ENCODE measurements around the gene RASA2.

RASA2 gene

DNA sequence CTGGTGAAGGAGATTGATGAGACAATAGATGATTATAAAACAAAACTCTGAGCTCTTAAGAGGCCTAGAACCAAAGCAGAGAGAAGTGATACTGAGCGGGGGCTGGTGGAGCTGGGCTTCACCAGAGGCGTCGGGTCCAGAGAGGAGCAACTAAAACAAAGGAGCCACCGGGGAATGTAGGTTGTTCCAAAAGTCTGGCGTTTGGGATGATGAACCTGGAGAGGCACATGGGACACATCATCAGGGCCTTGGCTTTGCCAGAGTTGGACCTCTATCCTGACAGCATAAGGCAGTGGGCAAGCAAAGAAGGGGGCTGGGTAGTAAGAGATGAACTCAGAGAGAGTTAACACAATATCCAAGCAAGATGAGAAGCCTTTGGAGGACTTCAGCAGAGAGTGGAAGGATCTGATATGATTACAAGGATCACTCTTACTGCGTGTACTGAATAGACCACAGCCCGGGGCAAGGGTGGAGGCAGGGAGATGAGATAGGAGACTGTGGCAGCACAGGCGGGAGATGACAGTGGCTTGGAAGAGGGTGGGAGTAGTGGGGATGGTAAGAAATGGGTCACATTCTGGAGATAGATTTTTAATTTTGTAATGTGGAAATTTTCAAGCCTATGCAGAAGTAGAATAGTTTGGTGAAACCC lies 36.0 kb upstream of the RASA2 start:
- peaks cover 5% of the 10 kb centered on the region for H3K36me3 Mint-ChIP-seq (ENCODE audit: low read depth)
- H3K4me1 Mint-ChIP-seq (ENCODE audit: low read depth) = peaks cover 13% of the 10 kb centered on the region
- no peak overlapping the region for H3K27ac Mint-ChIP-seq
- H3K4me3 Mint-ChIP-seq = no peak overlapping the region
- no peaks in the 10 kb centered on the region for H3K9me3 Mint-ChIP-seq
- no peaks in the 10 kb centered on the region for H3K27me3 Mint-ChIP-seq (ENCODE audit: low read depth)

DNA sequence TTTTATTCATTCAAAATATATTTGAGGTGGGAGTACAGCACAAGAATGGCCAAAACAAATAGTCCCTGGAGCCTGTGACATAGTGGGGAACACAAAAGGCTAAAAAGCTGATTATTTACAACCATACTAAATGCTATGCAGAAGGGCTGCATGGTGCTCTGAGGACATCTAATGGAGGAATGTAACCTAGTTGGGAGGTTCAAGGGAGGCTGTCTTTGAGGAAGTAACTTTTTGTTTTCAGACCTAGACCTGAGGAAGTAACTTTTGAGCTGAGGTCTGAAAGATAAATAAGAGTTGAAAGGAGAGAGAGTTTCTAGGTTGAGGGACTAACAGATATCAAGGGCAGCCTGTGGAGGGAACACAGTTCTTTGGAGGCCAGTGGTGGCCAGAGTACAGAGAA lies 34.8 kb upstream of the RASA2 start:
- no peaks in the 10 kb centered on the region for H3K9me3 Mint-ChIP-seq
- H3K4me3 Mint-ChIP-seq = no peak overlapping the region
- H3K27ac Mint-ChIP-seq = no peak overlapping the region
- peaks cover 5% of the 10 kb centered on the region for H3K36me3 Mint-ChIP-seq (ENCODE audit: low read depth)
- H3K4me1 Mint-ChIP-seq (ENCODE audit: low read depth) = peaks cover 13% of the 10 kb centered on the region
- H3K27me3 Mint-ChIP-seq (ENCODE audit: low read depth) = no peaks in the 10 kb centered on the region

DNA sequence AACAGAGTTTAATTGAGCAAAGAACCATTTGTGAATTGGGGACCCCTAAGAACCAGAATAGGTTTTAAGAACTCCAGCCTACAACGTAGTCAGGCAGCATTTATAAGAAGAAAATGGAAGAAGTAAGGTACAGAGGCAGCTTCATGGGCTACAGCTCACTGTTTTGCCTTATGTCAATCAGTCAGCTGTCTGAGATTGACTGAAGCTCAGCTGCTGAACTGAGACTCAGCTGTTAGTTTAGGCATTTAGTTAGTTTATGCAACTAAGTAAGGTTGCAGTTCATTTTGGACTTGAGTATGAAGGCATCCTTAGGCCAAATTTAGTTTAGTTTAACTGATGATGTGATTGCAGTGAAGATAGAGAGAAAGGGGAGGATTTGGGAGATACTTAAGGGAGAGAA lies 34.1 kb upstream of the RASA2 start:
- Mint-ChIP-seq H3K36me3 (ENCODE audit: low read depth) (peaks cover 2% of the 10 kb centered on the region), H3K27ac (no peak overlapping the region), H3K4me1 (ENCODE audit: low read depth) (peaks cover 13% of the 10 kb centered on the region), H3K9me3 (no peaks in the 10 kb centered on the region), H3K4me3 (no peak overlapping the region), H3K27me3 (ENCODE audit: low read depth) (no peaks in the 10 kb centered on the region)

DNA sequence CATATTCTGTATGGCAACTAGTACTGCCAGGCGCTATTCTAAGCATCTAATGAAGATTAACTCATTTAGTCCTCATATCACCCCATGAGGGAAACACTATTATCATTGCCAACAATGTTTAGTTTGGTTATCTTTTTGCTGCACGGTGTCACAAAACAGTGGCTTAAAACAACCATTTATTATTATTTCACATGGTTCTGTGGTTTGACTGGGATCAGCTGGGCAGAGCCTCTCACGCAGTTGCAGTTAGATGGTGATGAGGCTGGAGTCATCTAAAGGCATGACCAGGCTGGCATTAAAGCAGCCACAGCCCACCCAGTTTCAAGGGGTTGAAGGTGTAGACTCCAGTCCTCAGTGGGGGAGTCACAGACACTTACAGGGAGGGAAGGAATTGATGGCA lies 32.8 kb upstream of the RASA2 start:
- Mint-ChIP-seq H3K27ac (no peak overlapping the region), H3K9me3 (no peaks in the 10 kb centered on the region), H3K4me1 (ENCODE audit: low read depth) (peaks cover 13% of the 10 kb centered on the region)

DNA sequence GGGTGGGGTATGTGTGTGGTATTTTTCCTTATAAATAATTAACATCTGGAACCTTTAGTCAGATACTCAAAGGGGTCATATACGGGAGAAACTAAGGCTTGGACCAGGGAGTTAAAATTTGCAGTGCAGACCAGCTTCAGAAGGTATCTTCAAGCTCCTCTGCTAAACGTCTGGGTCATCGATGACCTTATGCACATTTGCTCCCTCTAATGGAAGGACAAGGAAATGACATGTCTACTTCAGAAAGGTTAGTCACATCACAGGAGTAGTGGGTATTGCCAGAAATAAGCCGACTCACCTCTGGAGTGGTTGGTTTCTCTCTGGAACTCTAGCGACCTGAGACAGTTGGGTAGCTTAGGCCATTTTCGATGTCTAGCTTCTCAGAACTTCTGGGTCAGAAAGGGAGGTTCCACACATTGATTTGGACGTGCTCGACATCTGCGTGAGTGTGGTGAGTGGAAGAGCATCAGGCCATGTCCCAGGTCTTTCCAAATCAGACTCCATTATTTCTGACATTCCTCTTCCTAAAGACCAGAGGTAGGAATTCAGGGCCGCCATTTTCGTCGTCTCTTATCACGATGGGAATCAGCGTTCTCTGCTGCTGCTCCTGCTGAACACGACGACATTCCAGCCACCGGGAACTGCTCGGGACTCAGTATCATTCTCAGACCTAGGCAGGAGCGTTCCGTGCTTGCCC lies 31.8 kb upstream of the RASA2 start:
- Mint-ChIP-seq H3K27ac (no peak overlapping the region), H3K4me3 (no peak overlapping the region), H3K4me1 (ENCODE audit: low read depth) (peaks cover 12% of the 10 kb centered on the region), H3K9me3 (no peaks in the 10 kb centered on the region), H3K36me3 (ENCODE audit: low read depth) (no peaks in the 10 kb centered on the region), H3K27me3 (ENCODE audit: low read depth) (no peaks in the 10 kb centered on the region)

More for the DNA sequence above, 32.8 kb upstream of the RASA2 start:
- no peak overlapping the region for H3K4me3 Mint-ChIP-seq
- no peaks in the 10 kb centered on the region for H3K27me3 Mint-ChIP-seq (ENCODE audit: low read depth)
- peaks cover 2% of the 10 kb centered on the region for H3K36me3 Mint-ChIP-seq (ENCODE audit: low read depth)

DNA sequence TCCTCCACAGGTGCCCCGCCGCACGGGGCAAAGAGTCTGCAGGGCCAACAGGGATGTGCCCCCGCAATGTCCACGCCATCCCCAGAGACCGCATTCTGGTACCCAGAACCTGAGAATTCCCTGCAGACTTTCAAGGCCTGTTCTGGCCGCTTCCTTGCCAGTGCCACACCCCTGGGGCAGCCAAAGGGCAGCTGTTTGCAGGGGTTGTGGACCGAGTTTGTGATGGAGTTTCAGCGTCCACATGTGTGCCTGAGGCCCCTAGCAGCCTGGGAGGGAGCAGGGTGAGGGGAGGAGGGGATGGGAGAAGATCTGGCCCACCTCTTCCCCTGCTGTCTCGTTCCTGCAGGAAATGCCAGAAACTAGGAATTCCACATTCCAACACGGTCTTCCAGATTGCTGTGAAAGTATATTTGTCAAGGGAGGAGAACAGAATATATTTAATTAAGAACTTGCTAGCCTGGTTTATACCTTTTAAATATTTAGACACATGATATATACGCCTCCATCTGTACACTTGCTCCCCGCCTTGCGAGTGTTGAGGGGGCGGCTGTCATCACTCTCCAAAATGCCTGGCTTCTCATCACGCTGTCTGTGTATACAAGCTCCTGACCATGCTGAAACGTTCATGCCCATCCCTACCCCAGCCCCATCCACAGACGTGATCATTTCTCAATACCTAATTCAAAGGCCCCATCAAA lies 31.1 kb upstream of the RASA2 start:
- Mint-ChIP-seq H3K9me3 (no peaks in the 10 kb centered on the region), H3K27me3 (ENCODE audit: low read depth) (no peaks in the 10 kb centered on the region), H3K36me3 (ENCODE audit: low read depth) (no peaks in the 10 kb centered on the region), H3K4me1 (ENCODE audit: low read depth) (peaks cover 17% of the 10 kb centered on the region), H3K27ac (no peak overlapping the region), H3K4me3 (no peak overlapping the region)

DNA sequence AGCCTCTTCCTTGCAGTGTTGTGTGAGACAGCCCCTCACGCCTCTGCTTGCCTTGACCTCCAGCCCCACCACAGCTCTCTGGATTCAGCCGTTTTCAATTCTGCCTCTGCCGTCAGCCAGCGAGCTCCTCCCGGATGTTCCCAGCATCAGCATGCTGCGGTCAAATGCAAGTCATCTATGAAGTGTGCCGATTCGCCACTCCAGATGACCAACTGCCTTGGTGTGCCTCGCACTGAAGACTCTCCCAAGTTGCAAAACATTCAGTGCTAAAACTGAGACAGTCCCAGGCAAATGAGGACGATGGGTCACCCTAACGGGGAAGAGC lies 30.6 kb upstream of the RASA2 start:
- H3K4me1 Mint-ChIP-seq (ENCODE audit: low read depth) = peaks cover 18% of the 10 kb centered on the region
- H3K9me3 Mint-ChIP-seq = no peaks in the 10 kb centered on the region
- no peaks in the 10 kb centered on the region for H3K27me3 Mint-ChIP-seq (ENCODE audit: low read depth)
- no peak overlapping the region for H3K4me3 Mint-ChIP-seq
- H3K27ac Mint-ChIP-seq = no peak overlapping the region
- no peaks in the 10 kb centered on the region for H3K36me3 Mint-ChIP-seq (ENCODE audit: low read depth)

DNA sequence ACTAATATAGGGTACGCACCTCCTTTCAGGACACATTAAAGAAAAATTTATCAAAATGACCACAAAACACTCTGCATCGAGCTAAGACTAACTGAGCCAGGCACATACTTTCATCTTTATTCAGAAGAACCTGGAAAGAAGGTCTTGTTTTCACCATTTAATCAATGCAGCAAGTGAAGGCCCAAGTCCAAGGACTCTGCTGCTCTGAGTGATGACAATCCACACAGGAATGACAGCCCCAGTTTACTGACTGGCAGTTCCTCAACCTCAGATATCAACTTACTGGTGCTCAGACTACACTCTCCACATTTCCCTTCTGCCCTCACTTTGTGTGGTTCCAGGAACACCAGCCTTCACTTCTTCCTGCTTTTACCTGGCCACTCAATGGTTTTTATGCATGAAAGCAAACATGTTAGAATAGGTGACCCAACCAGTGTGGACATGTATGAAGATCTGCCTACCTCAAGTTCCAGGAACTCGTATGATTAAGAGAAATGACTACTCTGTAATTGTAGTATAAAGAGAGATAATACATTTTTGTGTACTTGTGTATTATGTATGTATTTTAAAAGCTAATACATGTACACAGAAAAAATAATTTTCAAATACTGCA lies 29.1 kb upstream of the RASA2 start:
- H3K36me3 Mint-ChIP-seq (ENCODE audit: low read depth) = peaks cover 1% of the 10 kb centered on the region
- H3K27ac Mint-ChIP-seq = no peak overlapping the region
- H3K4me3 Mint-ChIP-seq = no peak overlapping the region
- H3K27me3 Mint-ChIP-seq (ENCODE audit: low read depth) = no peaks in the 10 kb centered on the region
- H3K4me1 Mint-ChIP-seq (ENCODE audit: low read depth) = peaks cover 28% of the 10 kb centered on the region
- peaks cover 5% of the 10 kb centered on the region for H3K9me3 Mint-ChIP-seq

DNA sequence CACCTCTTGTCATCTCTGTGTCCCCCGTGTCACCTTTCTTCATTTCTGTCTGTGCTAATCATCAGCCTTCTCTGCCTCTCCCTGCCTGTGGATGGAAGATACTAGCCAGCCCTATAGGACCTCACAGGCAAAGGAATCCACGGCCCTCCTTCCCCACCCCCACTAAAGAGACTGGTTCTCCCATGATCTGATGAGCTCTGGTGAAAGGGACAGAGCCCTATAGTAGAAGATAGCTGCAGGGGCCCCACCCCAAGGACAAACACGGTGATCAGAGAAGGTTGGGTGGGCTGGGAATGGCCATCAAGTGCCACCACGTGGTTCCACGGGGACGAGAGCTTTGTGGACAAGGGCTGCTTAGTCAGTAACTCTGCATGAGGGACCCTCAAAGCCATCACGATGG lies 27.8 kb upstream of the RASA2 start:
- Mint-ChIP-seq H3K27me3 (ENCODE audit: low read depth) (no peaks in the 10 kb centered on the region), H3K4me1 (ENCODE audit: low read depth) (peaks cover 29% of the 10 kb centered on the region), H3K27ac (no peak overlapping the region), H3K36me3 (ENCODE audit: low read depth) (peaks cover 3% of the 10 kb centered on the region), H3K9me3 (peaks cover 12% of the 10 kb centered on the region), H3K4me3 (no peak overlapping the region)

DNA sequence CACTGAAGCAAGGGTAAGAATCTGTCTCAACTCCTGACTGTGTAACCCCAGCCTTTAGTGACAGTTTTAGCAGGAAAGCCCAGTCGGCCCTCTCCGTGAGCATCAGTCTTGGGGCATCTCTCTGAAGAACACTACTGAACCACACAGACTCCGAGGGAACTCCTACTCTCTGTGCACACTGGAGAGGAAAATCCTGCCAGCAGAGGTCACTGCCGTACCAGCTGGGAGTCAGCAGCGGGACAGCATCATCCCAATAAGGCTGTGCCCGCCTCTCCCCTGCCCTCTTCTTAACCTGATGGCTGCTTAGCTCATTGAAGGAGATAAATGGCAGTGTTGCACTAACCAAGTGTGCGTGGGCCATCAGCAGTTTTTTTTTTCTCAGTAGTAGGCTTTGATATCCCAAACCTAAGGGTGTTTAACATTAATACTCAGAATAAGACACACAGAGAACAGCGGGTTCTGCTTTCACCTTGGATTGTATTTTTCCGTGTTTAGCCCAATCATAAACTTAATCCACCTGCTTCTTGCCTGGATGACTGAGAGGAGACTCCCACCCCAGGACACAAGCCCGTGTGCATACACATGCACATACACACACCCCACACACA lies 26.6 kb upstream of the RASA2 start:
- Mint-ChIP-seq H3K27me3 (ENCODE audit: low read depth) (no peaks in the 10 kb centered on the region), H3K27ac (no peak overlapping the region), H3K4me3 (no peak overlapping the region), H3K4me1 (ENCODE audit: low read depth) (peaks cover 18% of the 10 kb centered on the region), H3K9me3 (peaks cover 21% of the 10 kb centered on the region), H3K36me3 (ENCODE audit: low read depth) (peaks cover 6% of the 10 kb centered on the region)

DNA sequence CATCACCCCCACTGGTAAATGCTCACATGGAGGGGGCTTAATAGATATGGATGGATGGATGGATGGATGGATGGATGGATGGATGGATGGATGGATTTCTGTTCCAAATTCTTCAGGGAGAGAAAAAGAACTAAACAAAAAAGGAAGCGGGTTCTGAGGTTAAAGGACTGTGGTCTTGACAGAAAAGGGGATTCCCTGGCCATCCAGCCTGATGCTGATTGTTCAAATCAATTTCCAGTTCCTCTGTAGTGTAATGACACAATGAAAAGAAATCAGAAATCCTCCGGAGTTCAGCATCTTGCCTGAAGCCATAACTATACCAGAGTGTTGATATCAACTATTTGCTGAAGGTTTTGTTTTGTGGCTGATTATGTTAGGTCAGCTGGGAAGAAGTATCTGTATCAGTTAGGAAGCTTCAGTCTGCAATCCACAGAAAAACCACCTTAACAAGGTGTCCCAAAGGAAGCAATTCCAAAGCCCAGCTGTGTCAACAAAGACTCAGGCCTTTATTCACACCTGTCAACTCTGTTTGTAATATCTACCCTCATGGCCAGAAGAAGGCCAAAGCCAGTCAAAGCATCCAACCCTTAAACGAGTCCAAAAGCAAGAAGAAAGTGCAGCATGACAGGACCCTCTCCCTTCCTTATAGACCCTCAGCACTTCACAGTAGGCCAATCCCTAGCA lies 24.5 kb upstream of the RASA2 start:
- Mint-ChIP-seq H3K4me3 (no peak overlapping the region), H3K27me3 (ENCODE audit: low read depth) (no peaks in the 10 kb centered on the region), H3K9me3 (peaks cover 25% of the 10 kb centered on the region), H3K4me1 (ENCODE audit: low read depth) (peaks cover 18% of the 10 kb centered on the region), H3K27ac (no peak overlapping the region), H3K36me3 (ENCODE audit: low read depth) (peaks cover 6% of the 10 kb centered on the region)

DNA sequence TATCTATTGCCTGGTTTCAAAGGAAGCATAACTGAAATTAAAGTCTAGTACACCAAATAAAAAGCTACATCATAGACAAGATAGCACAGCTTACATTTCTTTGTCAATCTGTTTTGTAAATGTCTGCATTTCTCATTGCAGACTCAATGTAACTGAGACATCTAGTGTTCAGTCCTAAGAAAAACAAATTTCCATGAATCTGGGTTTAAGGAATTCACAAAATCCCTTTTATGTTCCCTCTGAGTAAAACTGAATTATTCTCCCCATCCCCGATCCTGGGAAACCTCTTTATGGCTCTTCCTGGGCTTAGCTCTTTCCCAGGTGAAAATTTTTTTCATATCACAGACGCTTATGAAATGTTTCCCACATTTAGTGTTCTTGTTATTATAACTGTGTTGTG lies 21.6 kb upstream of the RASA2 start:
- Mint-ChIP-seq H3K27me3 (ENCODE audit: low read depth) (peaks cover 11% of the 10 kb centered on the region), H3K4me3 (no peak overlapping the region), H3K36me3 (ENCODE audit: low read depth) (peaks cover 6% of the 10 kb centered on the region), H3K9me3 (peaks cover 25% of the 10 kb centered on the region), H3K27ac (no peak overlapping the region), H3K4me1 (ENCODE audit: low read depth) (peaks cover 15% of the 10 kb centered on the region)

DNA sequence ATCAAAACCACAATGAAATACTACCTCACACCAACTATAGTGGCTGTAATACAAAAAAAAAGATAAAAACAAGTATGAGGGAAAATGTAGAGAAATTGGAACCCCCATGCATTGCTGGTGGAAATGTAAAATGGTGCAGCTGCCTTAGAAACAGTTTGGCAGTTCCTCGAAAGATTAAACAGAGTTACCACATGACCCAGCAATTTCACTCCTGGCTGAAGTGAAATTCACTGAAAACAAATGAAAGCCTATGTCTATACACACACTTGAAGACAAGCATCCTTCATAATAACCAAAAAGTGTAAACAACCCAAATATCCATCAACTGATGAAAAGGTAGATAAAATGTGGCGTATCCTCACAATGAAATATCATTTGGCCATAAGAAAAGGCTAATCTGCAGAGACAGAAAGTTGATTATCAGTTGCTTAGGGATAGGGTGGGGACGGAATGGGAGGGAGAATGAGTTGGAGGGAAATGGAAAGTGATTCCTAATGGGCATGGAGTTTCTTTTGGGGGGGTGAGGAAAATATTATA lies 20.1 kb upstream of the RASA2 start:
- no peak overlapping the region for H3K4me3 Mint-ChIP-seq
- peaks cover 10% of the 10 kb centered on the region for H3K4me1 Mint-ChIP-seq (ENCODE audit: low read depth)
- H3K9me3 Mint-ChIP-seq = peaks cover 25% of the 10 kb centered on the region
- H3K36me3 Mint-ChIP-seq (ENCODE audit: low read depth) = peaks cover 6% of the 10 kb centered on the region
- no peak overlapping the region for H3K27ac Mint-ChIP-seq
- peaks cover 11% of the 10 kb centered on the region for H3K27me3 Mint-ChIP-seq (ENCODE audit: low read depth)

DNA sequence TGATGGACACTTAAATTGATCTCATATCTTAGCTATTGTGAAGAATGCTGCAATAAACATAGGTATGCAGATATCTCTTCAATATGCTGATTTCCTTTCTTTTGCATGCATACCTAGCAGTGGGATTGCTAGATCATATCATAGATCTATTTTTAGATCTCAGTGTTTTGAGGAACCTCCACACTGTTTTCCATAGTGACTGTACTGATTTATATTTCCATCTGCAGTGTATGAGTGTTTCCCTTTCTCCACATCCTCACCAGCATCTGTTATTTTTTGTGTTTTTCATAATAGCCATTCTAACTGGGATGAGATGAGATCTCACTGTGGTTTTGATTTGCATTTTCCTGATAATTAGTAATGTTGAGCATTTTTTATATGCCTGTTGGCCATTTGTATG lies 17.1 kb upstream of the RASA2 start:
- no peak overlapping the region for H3K27ac Mint-ChIP-seq
- H3K4me1 Mint-ChIP-seq (ENCODE audit: low read depth) = peaks cover 4% of the 10 kb centered on the region
- peaks cover 11% of the 10 kb centered on the region for H3K27me3 Mint-ChIP-seq (ENCODE audit: low read depth)
- H3K36me3 Mint-ChIP-seq (ENCODE audit: low read depth) = no peaks in the 10 kb centered on the region
- H3K9me3 Mint-ChIP-seq = peaks cover 7% of the 10 kb centered on the region
- no peak overlapping the region for H3K4me3 Mint-ChIP-seq
